Measurements from ENCODE around the gene TNS4.
A peak's percentile ranks its signal among the peaks of the same experiment; 100 is the strongest.

DNA sequence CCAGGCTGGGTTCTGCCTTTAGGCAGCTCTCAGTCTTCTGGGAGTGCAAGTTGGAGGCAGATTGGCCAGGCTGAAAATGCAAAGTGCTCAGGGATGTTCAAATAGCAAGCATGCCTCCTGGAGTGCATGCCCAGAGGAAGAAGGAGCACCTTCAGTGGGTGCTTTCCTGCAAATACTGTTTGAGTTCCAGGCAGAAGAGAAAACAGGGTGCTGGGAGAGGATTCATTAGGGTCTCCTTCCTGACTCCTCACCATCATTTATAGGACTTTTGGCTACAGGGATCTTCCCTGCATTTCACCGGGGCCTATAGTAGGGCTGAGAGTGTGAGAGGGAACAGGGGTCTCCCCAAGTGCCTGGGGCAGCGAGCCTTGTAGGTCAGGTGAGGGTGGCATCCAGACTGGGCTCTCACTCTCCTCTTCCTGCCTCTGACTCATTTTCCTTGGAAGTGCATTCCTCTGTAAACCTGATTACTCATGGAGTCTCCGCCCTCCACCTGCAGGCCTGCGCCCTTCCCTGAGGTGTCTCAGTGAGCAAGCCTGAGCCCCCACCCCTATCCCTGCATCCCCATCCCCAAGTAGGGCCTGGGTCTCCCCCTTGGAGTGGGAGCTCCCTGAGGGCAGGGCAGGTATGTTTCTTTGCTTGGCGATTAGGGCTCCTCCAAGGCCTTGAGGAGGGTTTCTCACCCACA, 17.1 kb upstream of the TNS4 start:
- TF ChIP-seq RAD21 (IDR thresholded peaks at IDR 0.05; ENCODE audit: low read depth) (no peak), NFIC (IDR thresholded peaks at IDR 0.05) (peak; percentile 38; the same call in 1 of the 2 replicates), YY1 (IDR thresholded peaks at IDR 0.05; ENCODE audit: low read depth) (no peak), ZBTB7A (IDR thresholded peaks at IDR 0.05; ENCODE audit: low read depth) (peak; percentile 70; the same call in 1 of the 2 replicates), TCF12 (IDR thresholded peaks at IDR 0.05; ENCODE audit: low read depth) (peak; percentile 75), EP300 (IDR thresholded peaks at IDR 0.05; ENCODE audit: borderline replicate concordance) (peak; percentile 79; the same call in 1 of the 2 replicates)
